Measurements from ENCODE around the gene TMEM52B.

TMEM52B gene

GRCh38 chr12:10153271-10154144 lies 25.3 kb upstream of the TMEM52B start:
- Histone ChIP-seq H3K4me3 (ENCODE audit: low read depth, low read length) (peak overlapping the region; percentile 75), H2AFZ (ENCODE audit: low read length, unreplicated experiment) (peak overlapping the region; percentile 66), H3K79me2 (ENCODE audit: control insufficient read depth, insufficient read depth, low read length, unreplicated experiment) (no peaks in the 10 kb centered on the region)

GRCh38 chr12:10154145-10154496 lies 24.7 kb upstream of the TMEM52B start:
- H3K27me3 ChIP-seq (ENCODE audit: insufficient read depth, low read length): no peaks in the 10 kb centered on the region
- H2AFZ ChIP-seq (ENCODE audit: low read length, unreplicated experiment): peak overlapping the region; percentile 66
- H3K27ac ChIP-seq (ENCODE audit: low read depth, low read length): no peak overlapping the region
- H3K4me3 ChIP-seq (ENCODE audit: low read depth, low read length): peak overlapping the region; percentile 75
- H3K36me3 ChIP-seq (ENCODE audit: insufficient read depth, low read length): no peaks in the 10 kb centered on the region
- no peaks in the 10 kb centered on the region for H3K4me1 ChIP-seq (ENCODE audit: control insufficient read depth, insufficient read depth, low read length, unreplicated experiment)
- no peaks in the 10 kb centered on the region for H3K79me2 ChIP-seq (ENCODE audit: control insufficient read depth, insufficient read depth, low read length, unreplicated experiment)

More at GRCh38 chr12:10153271-10154144, 25.3 kb upstream of the TMEM52B start:
- Histone ChIP-seq H3K27ac (ENCODE audit: low read depth, low read length) (no peak overlapping the region), H3K4me1 (ENCODE audit: control insufficient read depth, insufficient read depth, low read length, unreplicated experiment) (no peaks in the 10 kb centered on the region), H3K36me3 (ENCODE audit: insufficient read depth, low read length) (no peaks in the 10 kb centered on the region), H3K27me3 (ENCODE audit: insufficient read depth, low read length) (no peaks in the 10 kb centered on the region)

GRCh38 chr12:10155966-10156365 lies 22.9 kb upstream of the TMEM52B start:
- H3K27me3 ChIP-seq (ENCODE audit: insufficient read depth, low read length): no peaks in the 10 kb centered on the region
- no peak overlapping the region for H2AFZ ChIP-seq (ENCODE audit: low read length, unreplicated experiment)
- H3K4me1 ChIP-seq (ENCODE audit: control insufficient read depth, insufficient read depth, low read length, unreplicated experiment): no peaks in the 10 kb centered on the region
- no peaks in the 10 kb centered on the region for H3K79me2 ChIP-seq (ENCODE audit: control insufficient read depth, insufficient read depth, low read length, unreplicated experiment)
- no peak overlapping the region for H3K27ac ChIP-seq (ENCODE audit: low read depth, low read length)
- no peaks in the 10 kb centered on the region for H3K36me3 ChIP-seq (ENCODE audit: insufficient read depth, low read length)
- no peak overlapping the region for H3K4me3 ChIP-seq (ENCODE audit: low read depth, low read length)

GRCh38 chr12:10158406-10158805 lies 20.4 kb upstream of the TMEM52B start:
- no peak overlapping the region for H3K4me3 ChIP-seq (ENCODE audit: low read depth, low read length)
- H3K27ac ChIP-seq (ENCODE audit: low read depth, low read length): no peak overlapping the region
- H3K36me3 ChIP-seq (ENCODE audit: insufficient read depth, low read length): no peaks in the 10 kb centered on the region
- no peaks in the 10 kb centered on the region for H3K79me2 ChIP-seq (ENCODE audit: control insufficient read depth, insufficient read depth, low read length, unreplicated experiment)
- no peaks in the 10 kb centered on the region for H3K27me3 ChIP-seq (ENCODE audit: insufficient read depth, low read length)
- no peak overlapping the region for H2AFZ ChIP-seq (ENCODE audit: low read length, unreplicated experiment)
- H3K4me1 ChIP-seq (ENCODE audit: control insufficient read depth, insufficient read depth, low read length, unreplicated experiment): no peaks in the 10 kb centered on the region

GRCh38 chr12:10159280-10159679 lies 19.6 kb upstream of the TMEM52B start:
- Histone ChIP-seq H3K4me1 (ENCODE audit: control insufficient read depth, insufficient read depth, low read length, unreplicated experiment) (no peaks in the 10 kb centered on the region), H2AFZ (ENCODE audit: low read length, unreplicated experiment) (no peak overlapping the region), H3K27ac (ENCODE audit: low read depth, low read length) (no peak overlapping the region), H3K4me3 (ENCODE audit: low read depth, low read length) (no peak overlapping the region), H3K36me3 (ENCODE audit: insufficient read depth, low read length) (no peaks in the 10 kb centered on the region), H3K27me3 (ENCODE audit: insufficient read depth, low read length) (no peaks in the 10 kb centered on the region), H3K79me2 (ENCODE audit: control insufficient read depth, insufficient read depth, low read length, unreplicated experiment) (no peaks in the 10 kb centered on the region)

GRCh38 chr12:10160617-10161385 lies 18.0 kb upstream of the TMEM52B start:
- H3K79me2 ChIP-seq (ENCODE audit: control insufficient read depth, insufficient read depth, low read length, unreplicated experiment): no peaks in the 10 kb centered on the region
- no peak overlapping the region for H3K27ac ChIP-seq (ENCODE audit: low read depth, low read length)
- H3K4me1 ChIP-seq (ENCODE audit: control insufficient read depth, insufficient read depth, low read length, unreplicated experiment): no peaks in the 10 kb centered on the region
- H2AFZ ChIP-seq (ENCODE audit: low read length, unreplicated experiment): no peak overlapping the region
- no peak overlapping the region for H3K4me3 ChIP-seq (ENCODE audit: low read depth, low read length)
- no peaks in the 10 kb centered on the region for H3K27me3 ChIP-seq (ENCODE audit: insufficient read depth, low read length)
- no peaks in the 10 kb centered on the region for H3K36me3 ChIP-seq (ENCODE audit: insufficient read depth, low read length)

- Histone ChIP-seq H3K36me3 (ENCODE audit: insufficient read depth, low read length) (no peaks in the 10 kb centered on the region), H3K27me3 (ENCODE audit: insufficient read depth, low read length) (no peaks in the 10 kb centered on the region), H3K27ac (ENCODE audit: low read depth, low read length) (no peak overlapping the region), H3K4me3 (ENCODE audit: low read depth, low read length) (no peak overlapping the region), H2AFZ (ENCODE audit: low read length, unreplicated experiment) (no peak overlapping the region), H3K4me1 (ENCODE audit: control insufficient read depth, insufficient read depth, low read length, unreplicated experiment) (no peaks in the 10 kb centered on the region), H3K79me2 (ENCODE audit: control insufficient read depth, insufficient read depth, low read length, unreplicated experiment) (no peaks in the 10 kb centered on the region)
Measured at GRCh38 chr12:10163084-10163483, 15.7 kb upstream of the TMEM52B start.

GRCh38 chr12:10165421-10165820 lies 13.4 kb upstream of the TMEM52B start:
- Histone ChIP-seq H3K4me1 (ENCODE audit: control insufficient read depth, insufficient read depth, low read length, unreplicated experiment) (no peaks in the 10 kb centered on the region), H3K27me3 (ENCODE audit: insufficient read depth, low read length) (no peaks in the 10 kb centered on the region), H2AFZ (ENCODE audit: low read length, unreplicated experiment) (no peak overlapping the region), H3K36me3 (ENCODE audit: insufficient read depth, low read length) (no peaks in the 10 kb centered on the region), H3K4me3 (ENCODE audit: low read depth, low read length) (no peak overlapping the region), H3K79me2 (ENCODE audit: control insufficient read depth, insufficient read depth, low read length, unreplicated experiment) (no peaks in the 10 kb centered on the region), H3K27ac (ENCODE audit: low read depth, low read length) (no peak overlapping the region)

- no peaks in the 10 kb centered on the region for H3K27me3 ChIP-seq (ENCODE audit: insufficient read depth, low read length)
- H2AFZ ChIP-seq (ENCODE audit: low read length, unreplicated experiment): no peak overlapping the region
- H3K4me1 ChIP-seq (ENCODE audit: control insufficient read depth, insufficient read depth, low read length, unreplicated experiment): no peaks in the 10 kb centered on the region
- H3K27ac ChIP-seq (ENCODE audit: low read depth, low read length): no peak overlapping the region
- no peaks in the 10 kb centered on the region for H3K36me3 ChIP-seq (ENCODE audit: insufficient read depth, low read length)
- H3K79me2 ChIP-seq (ENCODE audit: control insufficient read depth, insufficient read depth, low read length, unreplicated experiment): no peaks in the 10 kb centered on the region
- H3K4me3 ChIP-seq (ENCODE audit: low read depth, low read length): no peak overlapping the region
Measured at GRCh38 chr12:10167599-10167998, 11.2 kb upstream of the TMEM52B start.

- Histone ChIP-seq H3K36me3 (ENCODE audit: insufficient read depth, low read length) (no peaks in the 10 kb centered on the region), H3K4me3 (ENCODE audit: low read depth, low read length) (no peak overlapping the region), H3K79me2 (ENCODE audit: control insufficient read depth, insufficient read depth, low read length, unreplicated experiment) (no peaks in the 10 kb centered on the region), H3K4me1 (ENCODE audit: control insufficient read depth, insufficient read depth, low read length, unreplicated experiment) (no peaks in the 10 kb centered on the region), H2AFZ (ENCODE audit: low read length, unreplicated experiment) (no peak overlapping the region), H3K27me3 (ENCODE audit: insufficient read depth, low read length) (no peaks in the 10 kb centered on the region), H3K27ac (ENCODE audit: low read depth, low read length) (no peak overlapping the region)
Measured at GRCh38 chr12:10169104-10169503, 9.7 kb upstream of the TMEM52B start.

- Histone ChIP-seq H3K36me3 (ENCODE audit: insufficient read depth, low read length) (no peaks in the 10 kb centered on the region), H3K4me3 (ENCODE audit: low read depth, low read length) (no peak overlapping the region), H3K4me1 (ENCODE audit: control insufficient read depth, insufficient read depth, low read length, unreplicated experiment) (no peaks in the 10 kb centered on the region), H3K79me2 (ENCODE audit: control insufficient read depth, insufficient read depth, low read length, unreplicated experiment) (no peaks in the 10 kb centered on the region), H2AFZ (ENCODE audit: low read length, unreplicated experiment) (no peak overlapping the region), H3K27ac (ENCODE audit: low read depth, low read length) (no peak overlapping the region), H3K27me3 (ENCODE audit: insufficient read depth, low read length) (no peaks in the 10 kb centered on the region)
Measured at GRCh38 chr12:10170216-10170615, 8.6 kb upstream of the TMEM52B start.
